Upper lobe of right lung (tissue), 1 donor: Measurements from ENCODE around the gene ARF3. TPM values are rescaled to one million over a fixed set of nuclear protein-coding genes. Genes with fewer than 3 reads are reported as not detected.

Experiments
- ATAC-seq: fragments of 200-7000 bp; cut with Tn5 transposase; one replicate; pipeline ENCODE4 v1.9.1; 2020; ENCODE audit warnings: mild to moderate bottlenecking, moderate library complexity
- DNase-seq: peaks from one replicate; pipeline ENCODE4 v3.0.0-alpha.2; 2020
- H3K27ac ChIP-seq: fragments of 200-600 bp; one replicate; pipeline ENCODE4 v1.8.0; 2022
- H3K27me3 ChIP-seq: fragments of 200-600 bp; one replicate; pipeline ENCODE4 v1.8.0; 2022; ENCODE audit warnings: mild to moderate bottlenecking
- H3K36me3 ChIP-seq: fragments of 200-600 bp; one replicate; pipeline ENCODE4 v1.8.0; 2022
- H3K4me1 ChIP-seq: fragments of 200-600 bp; one replicate; pipeline ENCODE4 v1.8.0; 2022
- H3K4me3 ChIP-seq: fragments of 200-600 bp; one replicate; pipeline ENCODE4 v1.8.0; 2022; ENCODE audit warnings: mild to moderate bottlenecking
- H3K9me3 ChIP-seq: fragments of 200-600 bp; one replicate; pipeline ENCODE4 v1.8.0; 2022
- intact Hi-C: fragments of 100-400 bp; cut with DNase I; formaldehyde crosslinking; loops from one replicate; pipeline ENCODE4 v1.11.0; 2022
- total RNA-seq: library from RNA; stranded (reverse); fragmentation: NEBNext Ultra II Directional; extraction: Animal tissue kit (Norgen Biotek cat#: 25700); gene quantifications from one replicate; pipeline ENCODE4 v1.2.1, GENCODE V29; 2021
- TF ChIP-seq, protein P1 (sequence below): fragments of 200-600 bp; IDR thresholded peaks from one replicate; pipeline ENCODE4 v1.8.0; 2022; ENCODE audit warnings: antibody characterized with exemption
- donor health status: DM: no; HTN: yes; CAD: no; lungs with severe emphysema.

ARF3 gene
- total RNA-seq, 1 donor from 2014 or later = 146 TPM

DNA sequence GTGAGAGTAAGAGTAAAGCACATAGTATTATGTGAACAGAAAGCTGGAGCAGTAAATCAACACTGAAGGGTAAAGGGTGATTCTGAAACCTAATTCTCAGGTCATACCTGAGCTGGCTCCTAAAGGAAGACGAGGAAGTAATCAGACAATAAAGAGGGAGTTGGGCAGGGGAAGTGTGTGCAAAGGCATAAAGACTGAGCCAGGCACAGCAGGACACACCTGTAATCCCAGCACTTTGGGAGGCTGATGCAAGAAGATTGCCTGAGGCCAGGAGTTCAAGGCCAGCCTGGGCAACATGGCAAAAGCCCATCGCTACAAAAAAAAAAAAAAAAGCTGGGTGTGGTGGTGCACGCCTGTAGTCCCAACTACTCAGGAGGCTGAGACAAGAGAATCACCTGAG, 9.6 kb downstream of the ARF3 start:
- Histone ChIP-seq H3K27ac (no peak overlapping the region), H3K36me3 (peaks cover 8% of the 10 kb centered on the region), H3K4me3 (no peak overlapping the region), H3K9me3 (no peaks in the 10 kb centered on the region), H3K27me3 (no peaks in the 10 kb centered on the region), H3K4me1 (no peaks in the 10 kb centered on the region)
- intact Hi-C loops = no loop called here
- ATAC-seq (no peak), DNase-seq (no peak)
- TF ChIP-seq, protein P1, sequence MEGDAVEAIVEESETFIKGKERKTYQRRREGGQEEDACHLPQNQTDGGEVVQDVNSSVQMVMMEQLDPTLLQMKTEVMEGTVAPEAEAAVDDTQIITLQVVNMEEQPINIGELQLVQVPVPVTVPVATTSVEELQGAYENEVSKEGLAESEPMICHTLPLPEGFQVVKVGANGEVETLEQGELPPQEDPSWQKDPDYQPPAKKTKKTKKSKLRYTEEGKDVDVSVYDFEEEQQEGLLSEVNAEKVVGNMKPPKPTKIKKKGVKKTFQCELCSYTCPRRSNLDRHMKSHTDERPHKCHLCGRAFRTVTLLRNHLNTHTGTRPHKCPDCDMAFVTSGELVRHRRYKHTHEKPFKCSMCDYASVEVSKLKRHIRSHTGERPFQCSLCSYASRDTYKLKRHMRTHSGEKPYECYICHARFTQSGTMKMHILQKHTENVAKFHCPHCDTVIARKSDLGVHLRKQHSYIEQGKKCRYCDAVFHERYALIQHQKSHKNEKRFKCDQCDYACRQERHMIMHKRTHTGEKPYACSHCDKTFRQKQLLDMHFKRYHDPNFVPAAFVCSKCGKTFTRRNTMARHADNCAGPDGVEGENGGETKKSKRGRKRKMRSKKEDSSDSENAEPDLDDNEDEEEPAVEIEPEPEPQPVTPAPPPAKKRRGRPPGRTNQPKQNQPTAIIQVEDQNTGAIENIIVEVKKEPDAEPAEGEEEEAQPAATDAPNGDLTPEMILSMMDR = no peak

DNA sequence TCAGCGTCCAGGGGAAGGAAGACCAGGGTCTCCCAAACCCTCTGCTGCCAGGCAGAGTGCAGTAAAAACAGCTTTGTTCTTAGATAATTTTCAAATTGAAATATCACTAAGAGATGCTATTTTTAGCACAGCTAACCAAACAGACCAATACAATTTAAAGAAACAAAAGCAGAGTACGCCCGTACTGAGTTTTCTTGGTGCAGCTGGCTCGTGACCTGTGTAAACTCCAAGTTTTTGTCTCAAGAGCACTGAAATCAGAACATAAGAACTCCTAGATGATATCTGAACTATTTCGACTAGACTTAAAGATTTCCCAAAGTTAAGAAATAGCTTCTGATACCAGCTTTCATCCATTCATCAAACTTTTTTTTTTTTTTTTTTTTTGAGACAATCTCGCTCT, 10.3 kb downstream of the ARF3 start:
- TF ChIP-seq, protein P1 = no peak
- H3K27ac ChIP-seq = no peak overlapping the region
- DNase-seq = no peak
- no peak for ATAC-seq
- H3K27me3 ChIP-seq = no peaks in the 10 kb centered on the region
- no peaks in the 10 kb centered on the region for H3K4me1 ChIP-seq
- H3K9me3 ChIP-seq = no peaks in the 10 kb centered on the region
- peaks cover 11% of the 10 kb centered on the region for H3K36me3 ChIP-seq
- H3K4me3 ChIP-seq = no peak overlapping the region
- intact Hi-C loops = no loop called here

DNA sequence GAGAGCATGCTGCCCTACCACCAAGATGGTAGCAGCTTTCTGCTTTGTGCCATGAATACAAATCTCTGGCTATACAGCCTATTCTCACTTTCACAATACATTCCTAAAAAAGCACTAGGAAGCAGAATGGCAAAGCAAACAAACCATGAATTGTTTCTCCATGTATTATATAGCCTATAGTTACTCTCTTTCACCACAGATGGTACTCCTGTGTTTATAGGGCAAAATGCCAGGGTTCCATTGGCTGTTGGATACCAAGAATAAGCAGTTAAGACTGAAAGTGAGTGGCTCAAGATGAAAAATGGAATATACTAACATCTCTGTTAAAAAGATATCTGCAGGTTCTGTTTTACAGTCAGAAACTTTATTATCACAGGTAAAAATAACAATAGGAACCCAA, 11.1 kb downstream of the ARF3 start:
- Histone ChIP-seq H3K4me1 (no peaks in the 10 kb centered on the region), H3K27me3 (no peaks in the 10 kb centered on the region), H3K4me3 (no peak overlapping the region), H3K36me3 (peaks cover 19% of the 10 kb centered on the region), H3K27ac (no peak overlapping the region), H3K9me3 (no peaks in the 10 kb centered on the region)
- intact Hi-C loops = no loop called here
- TF ChIP-seq, protein P1 = no peak
- ATAC-seq (no peak), DNase-seq (no peak)

DNA sequence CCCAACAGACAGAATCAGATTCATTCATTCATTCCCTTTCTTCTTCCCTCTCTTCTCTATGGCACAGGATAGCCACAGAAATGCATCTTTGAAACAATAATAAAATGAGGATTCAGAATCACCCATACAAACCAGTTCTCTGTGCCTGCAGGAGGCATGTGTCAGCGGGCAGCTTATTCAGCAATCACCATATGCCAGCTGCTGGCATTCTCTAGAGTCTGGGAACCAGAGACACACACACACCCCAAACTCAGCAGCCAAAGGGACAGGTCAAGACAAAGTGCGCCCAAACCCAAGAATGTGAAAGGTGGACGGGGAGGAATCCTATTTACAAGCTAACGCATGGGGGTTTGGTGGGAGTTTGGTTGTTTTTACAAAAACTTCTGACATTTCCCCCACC, 14.1 kb downstream of the ARF3 start:
- ATAC-seq (no peak), DNase-seq (no peak)
- Histone ChIP-seq H3K27me3 (no peaks in the 10 kb centered on the region), H3K4me1 (no peaks in the 10 kb centered on the region), H3K27ac (no peak overlapping the region), H3K4me3 (no peak overlapping the region), H3K9me3 (no peaks in the 10 kb centered on the region), H3K36me3 (peaks cover 44% of the 10 kb centered on the region)
- intact Hi-C loops = no loop called here
- TF ChIP-seq, protein P1 = no peak

DNA sequence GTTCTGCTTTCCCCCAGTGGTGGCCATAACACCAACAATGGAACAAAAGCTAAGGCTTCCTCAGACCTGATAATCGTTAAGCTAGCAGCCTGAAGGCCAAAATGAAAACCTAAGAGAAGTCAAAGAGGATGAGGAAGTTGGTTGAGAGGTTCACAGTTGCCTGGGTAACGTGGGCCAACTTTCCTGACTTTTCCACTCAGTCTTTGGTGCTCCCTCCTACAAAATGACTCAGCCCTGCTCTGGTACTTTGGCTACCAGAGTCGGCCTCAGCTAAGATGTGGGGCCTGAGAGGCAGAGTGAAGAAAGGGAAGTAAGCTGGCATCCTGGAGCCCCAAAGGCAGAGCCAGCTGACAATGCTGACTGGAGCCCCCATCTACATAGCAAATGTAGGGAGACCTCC, 17.1 kb downstream of the ARF3 start:
- Histone ChIP-seq H3K36me3 (peaks cover 67% of the 10 kb centered on the region), H3K27me3 (no peaks in the 10 kb centered on the region), H3K27ac (no peak overlapping the region), H3K4me3 (no peak overlapping the region), H3K9me3 (no peaks in the 10 kb centered on the region), H3K4me1 (no peaks in the 10 kb centered on the region)
- intact Hi-C loops = no loop called here
- TF ChIP-seq, protein P1 = no peak
- DNase-seq (no peak), ATAC-seq (peak; percentile 48)

DNA sequence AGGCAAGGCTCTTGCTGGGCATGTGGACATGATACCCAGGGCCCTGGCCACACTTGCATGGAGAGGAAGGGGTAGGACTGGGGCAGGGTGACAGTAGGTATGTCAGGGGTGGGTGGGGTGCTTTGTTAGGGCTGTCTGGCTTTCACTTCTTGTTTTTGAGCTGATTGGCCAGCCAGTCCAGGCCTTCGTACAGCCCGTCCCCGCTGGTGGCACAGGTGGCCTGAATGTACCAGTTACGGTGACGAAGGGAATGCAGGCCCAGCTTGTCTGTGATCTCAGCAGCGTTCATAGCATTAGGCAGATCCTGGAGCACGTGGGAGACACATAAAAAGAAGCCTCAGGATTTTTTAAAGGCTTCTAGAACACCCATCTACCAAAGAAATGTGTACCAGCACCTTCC, 18.5 kb downstream of the ARF3 start:
- ATAC-seq (peak; percentile 53), DNase-seq (peak; percentile 27)
- intact Hi-C loops = no loop called here
- Histone ChIP-seq H3K27me3 (no peaks in the 10 kb centered on the region), H3K27ac (no peak overlapping the region), H3K4me3 (no peak overlapping the region), H3K36me3 (peaks cover 80% of the 10 kb centered on the region), H3K9me3 (no peaks in the 10 kb centered on the region), H3K4me1 (no peaks in the 10 kb centered on the region)
- TF ChIP-seq, protein P1 = no peak
